NB4 (cell line): ENCODE results near the gene NHP2.
A peak's percentile ranks its signal among the peaks of the same experiment; 100 is the strongest.

Experiments
- DNase-seq: peaks from one replicate; pipeline ENCODE4 v3.0.0; 2010; ENCODE audit warnings: low read depth
- H3K4me3 ChIP-seq: one replicate; pipeline ENCODE4 v1.5.1; 2011; ENCODE audit warnings: mild to moderate bottlenecking, low read depth, low read length, moderate library complexity
- MYC ChIP-seq: IDR thresholded peaks from 2 replicates; pipeline ENCODE4 v1.6.1; 2011; ENCODE audit warnings: low read depth, low read length
- POLR2A ChIP-seq: IDR thresholded peaks from 2 replicates; pipeline ENCODE4 v1.6.1; 2011; ENCODE audit warnings: mild to moderate bottlenecking; ENCODE audit not compliant: insufficient read length; ENCODE audit errors: extremely low read depth
- TF ChIP-seq, protein P1 (sequence below): IDR thresholded peaks from one replicate; pipeline ENCODE4 v1.5.1; 2012; ENCODE audit warnings: low read depth, low read length
- TF ChIP-seq, protein P2 (sequence below): IDR thresholded peaks from 2 replicates; pipeline ENCODE4 v1.6.1; 2011; ENCODE audit warnings: low read depth, low read length

NHP2 gene

DNA sequence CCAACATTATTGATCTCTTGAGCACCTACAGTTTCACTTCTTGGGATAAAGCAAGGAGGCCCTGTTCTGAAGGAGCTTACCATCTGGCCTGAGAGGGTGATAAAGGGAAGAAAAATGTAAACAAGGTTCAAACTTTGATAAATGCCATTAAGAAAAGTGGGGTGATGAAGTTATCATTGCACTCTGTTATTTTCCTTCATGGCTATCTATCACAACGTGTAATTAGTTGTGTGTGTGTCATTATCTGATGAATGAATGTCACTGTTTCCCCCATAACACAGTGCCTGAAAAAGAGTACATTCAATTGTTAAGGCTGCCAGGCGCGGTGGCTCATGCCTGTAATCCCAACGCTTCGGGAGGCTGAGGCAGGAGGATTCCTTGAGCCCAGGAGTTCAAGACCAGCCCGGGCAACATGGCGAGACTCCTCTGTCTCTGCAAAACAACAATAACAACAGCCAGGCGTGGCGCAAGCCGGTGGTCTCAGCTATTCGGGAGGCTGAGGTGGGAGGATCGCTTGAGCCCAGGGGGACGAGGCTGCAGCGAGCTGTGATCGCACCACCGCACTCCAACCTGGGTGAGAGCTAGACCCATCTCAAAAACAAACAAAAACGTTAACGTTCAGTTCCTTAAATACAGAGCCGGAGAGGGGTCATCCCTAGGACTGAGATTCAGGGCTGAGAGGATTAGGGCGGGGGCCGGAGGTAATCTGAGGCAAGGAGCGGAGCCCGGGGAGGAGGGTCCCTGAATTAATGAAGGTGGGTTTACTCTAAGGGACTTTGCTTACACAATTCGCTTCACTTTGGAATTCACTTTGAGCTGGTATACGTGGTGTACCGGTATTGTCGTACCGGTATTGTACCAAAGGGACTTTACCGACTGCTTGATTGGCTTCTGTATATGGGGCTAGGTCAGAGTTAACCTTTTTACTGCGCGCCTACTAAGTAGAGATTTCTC is 917 bp downstream of the NHP2 start:
- no peak for TF ChIP-seq POLR2A
- DNase-seq, result no peak
- peak overlapping the region; percentile 88 for H3K4me3 ChIP-seq

DNA sequence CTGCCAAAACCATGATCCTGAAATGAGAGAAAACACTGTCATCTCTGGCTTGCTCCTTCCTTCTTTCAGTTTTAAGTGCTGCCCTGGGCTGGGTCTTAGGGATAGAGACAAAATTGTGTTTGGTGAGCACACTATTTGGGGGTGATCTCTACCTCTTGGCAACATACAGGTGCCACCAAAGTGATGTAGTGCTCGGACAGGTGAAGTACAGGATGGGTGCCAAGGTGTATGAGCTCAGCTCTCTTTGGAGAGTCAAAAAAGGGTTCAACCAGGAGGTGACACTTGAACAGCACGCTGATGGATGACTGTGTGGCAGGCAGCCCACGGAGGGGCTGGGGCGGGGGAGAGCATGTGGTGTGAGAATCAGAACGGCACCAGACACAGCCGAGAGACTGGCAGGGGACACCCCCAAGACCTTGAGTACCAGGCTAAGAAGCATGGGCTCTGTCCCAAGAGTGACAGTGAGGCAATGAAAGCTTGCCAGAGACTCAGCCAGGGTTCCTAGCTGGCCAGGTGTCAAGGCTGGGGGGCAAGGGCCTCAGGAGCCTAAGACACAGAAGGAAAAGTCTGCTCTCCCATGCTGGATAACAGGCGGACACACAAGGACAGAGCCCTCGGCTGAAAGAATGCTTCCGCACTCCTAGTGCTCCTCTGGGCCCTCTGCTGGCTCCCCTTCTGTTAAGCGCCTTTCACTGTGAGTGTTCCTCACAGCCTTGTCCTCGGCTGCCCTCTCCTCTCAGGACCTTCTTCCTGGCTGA is 2.5 kb downstream of the NHP2 start:
- H3K4me3 ChIP-seq, result no peak overlapping the region
- TF ChIP-seq, protein P1, sequence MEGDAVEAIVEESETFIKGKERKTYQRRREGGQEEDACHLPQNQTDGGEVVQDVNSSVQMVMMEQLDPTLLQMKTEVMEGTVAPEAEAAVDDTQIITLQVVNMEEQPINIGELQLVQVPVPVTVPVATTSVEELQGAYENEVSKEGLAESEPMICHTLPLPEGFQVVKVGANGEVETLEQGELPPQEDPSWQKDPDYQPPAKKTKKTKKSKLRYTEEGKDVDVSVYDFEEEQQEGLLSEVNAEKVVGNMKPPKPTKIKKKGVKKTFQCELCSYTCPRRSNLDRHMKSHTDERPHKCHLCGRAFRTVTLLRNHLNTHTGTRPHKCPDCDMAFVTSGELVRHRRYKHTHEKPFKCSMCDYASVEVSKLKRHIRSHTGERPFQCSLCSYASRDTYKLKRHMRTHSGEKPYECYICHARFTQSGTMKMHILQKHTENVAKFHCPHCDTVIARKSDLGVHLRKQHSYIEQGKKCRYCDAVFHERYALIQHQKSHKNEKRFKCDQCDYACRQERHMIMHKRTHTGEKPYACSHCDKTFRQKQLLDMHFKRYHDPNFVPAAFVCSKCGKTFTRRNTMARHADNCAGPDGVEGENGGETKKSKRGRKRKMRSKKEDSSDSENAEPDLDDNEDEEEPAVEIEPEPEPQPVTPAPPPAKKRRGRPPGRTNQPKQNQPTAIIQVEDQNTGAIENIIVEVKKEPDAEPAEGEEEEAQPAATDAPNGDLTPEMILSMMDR, result no peak
- TF ChIP-seq MYC (no peak), POLR2A (no peak)
- TF ChIP-seq, protein P2, sequence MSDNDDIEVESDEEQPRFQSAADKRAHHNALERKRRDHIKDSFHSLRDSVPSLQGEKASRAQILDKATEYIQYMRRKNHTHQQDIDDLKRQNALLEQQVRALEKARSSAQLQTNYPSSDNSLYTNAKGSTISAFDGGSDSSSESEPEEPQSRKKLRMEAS, result no peak
- no peak for DNase-seq

DNA sequence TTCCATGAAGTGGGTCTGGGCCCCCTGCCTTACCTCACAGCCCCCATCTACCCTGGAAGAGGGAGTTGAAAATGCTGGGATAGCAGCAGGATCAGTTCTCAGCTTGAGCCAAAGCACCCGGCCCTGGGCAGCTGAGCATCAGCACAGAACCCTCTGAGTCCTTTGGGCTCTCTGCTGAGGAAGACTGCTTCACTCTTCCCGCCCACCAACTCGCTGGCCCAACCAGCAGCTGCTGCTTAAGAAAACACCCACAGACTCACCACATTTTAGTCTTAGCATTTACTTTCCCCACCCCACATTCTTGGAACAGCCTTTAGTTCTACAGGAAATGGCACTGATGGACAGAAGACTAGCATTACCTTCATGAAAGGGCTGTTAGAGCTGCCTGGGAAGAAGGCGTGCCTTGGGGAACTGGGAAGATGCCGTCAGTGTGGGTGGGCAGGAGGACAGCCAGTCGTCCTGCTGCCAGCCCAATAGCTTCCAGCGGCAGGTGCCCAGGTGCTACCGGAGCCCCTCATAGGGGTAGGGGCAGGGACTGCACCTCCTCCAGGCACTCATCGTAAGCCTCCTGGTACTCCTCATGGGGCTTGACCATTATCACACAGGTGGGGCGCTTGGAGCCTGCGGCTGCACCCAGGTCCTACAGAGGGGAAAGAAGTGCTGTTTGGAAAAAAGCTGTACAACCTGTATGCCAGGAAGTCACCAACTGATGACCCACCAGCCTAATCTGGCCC is 4.3 kb downstream of the NHP2 start:
- no peak for DNase-seq
- TF ChIP-seq, protein P1, result no peak
- TF ChIP-seq MYC, result no peak
- TF ChIP-seq, protein P2, result no peak
- TF ChIP-seq POLR2A, result no peak
- H3K4me3 ChIP-seq, result no peak overlapping the region

DNA sequence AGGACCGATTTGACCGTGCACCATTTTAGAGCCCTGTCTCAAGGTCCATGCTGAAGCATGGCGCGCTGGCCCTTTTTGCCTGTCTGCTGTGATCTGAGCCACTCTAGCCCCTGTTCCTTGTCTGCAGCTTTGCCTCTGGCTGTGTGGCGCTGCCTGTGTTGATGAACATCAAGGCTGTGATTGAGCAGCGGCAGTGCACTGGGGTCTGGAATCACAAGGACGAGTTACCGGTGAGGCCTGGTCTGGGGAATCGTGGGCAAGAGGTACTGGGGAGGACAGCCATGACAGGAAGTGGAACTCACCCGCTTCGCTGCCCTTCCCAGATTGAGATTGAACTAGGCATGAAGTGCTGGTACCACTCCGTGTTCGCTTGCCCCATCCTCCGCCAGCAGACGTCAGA is 6.3 kb downstream of the NHP2 start:
- TF ChIP-seq, protein P2, result no peak
- TF ChIP-seq POLR2A, result no peak
- no peak for TF ChIP-seq MYC
- TF ChIP-seq, protein P1, result no peak
- no peak for DNase-seq
- no peak overlapping the region for H3K4me3 ChIP-seq

DNA sequence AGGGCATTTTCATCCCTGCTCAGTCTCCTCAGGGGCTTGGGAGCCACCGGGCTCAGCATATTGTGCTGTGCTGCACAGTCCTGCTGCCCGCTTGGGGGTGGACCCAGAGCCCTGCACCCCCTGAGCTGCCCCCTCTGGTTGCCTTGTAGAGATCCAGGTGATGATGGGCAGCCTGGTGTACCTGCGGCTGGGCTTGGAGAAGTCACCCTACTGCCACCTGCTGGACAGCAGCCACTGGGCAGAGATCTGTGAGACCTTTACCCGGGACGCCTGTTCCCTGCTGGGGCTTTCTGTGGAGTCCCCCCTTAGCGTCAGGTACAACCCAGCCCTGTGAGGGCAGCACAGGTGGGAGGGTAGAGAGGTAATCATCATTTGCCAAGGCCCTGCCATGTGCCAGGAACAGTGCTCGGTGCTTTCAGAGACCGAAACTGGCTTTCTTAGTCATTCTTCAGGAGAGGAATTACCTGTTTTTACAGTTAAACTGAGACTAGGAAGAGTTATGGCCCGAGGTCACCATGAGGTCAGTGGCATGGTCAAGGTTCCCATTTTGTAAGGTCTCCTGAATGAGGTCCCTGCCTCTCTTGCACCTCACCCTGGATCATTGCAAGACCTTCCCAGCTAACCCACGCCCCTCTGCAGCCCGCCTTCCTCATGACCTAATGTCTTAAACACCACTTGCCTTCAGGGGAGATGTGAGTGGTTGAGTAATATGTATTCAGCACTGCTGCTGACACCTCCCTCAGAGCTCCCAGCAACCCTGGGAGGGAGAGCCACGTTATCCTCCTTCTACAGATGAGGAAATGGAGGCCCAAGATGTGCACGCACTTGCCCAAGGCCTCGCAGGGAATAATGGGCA is 7.5 kb downstream of the NHP2 start:
- TF ChIP-seq, protein P2, result no peak
- TF ChIP-seq MYC, result no peak
- TF ChIP-seq, protein P1, result peak; percentile 85
- no peak overlapping the region for H3K4me3 ChIP-seq
- peak; percentile 61 for DNase-seq
